Ovary (tissue), 9 donors: ENCODE measurements around the gene SHISA3. TPM values are rescaled to one million over a fixed set of nuclear protein-coding genes. Genes with fewer than 3 reads are reported as not detected.

Experiments
- DNase-seq, 5 donors: peaks; one replicate each; pipeline ENCODE4 v3.0.0-alpha.2; 2019 to 2020
- H3K27ac ChIP-seq, 2 donors: fragments of 200-600 bp; one replicate each; pipeline versions ENCODE4 v1.5.1 to v1.8.0; 2019 to 2022
- H3K27me3 ChIP-seq: fragments of 200-600 bp; one replicate; pipeline ENCODE4 v1.8.0; 2022
- H3K36me3 ChIP-seq: fragments of 200-600 bp; sonication (generic); one replicate; pipeline ENCODE4 v1.5.1; 2019
- H3K4me1 ChIP-seq: one replicate; pipeline ENCODE4 v1.8.1; 2013; ENCODE audit warnings: mild to moderate bottlenecking, moderate library complexity; ENCODE audit not compliant: insufficient read depth
- H3K4me3 ChIP-seq: fragments of 200-600 bp; sonication (generic); one replicate; pipeline ENCODE4 v1.5.1; 2017
- H3K9me3 ChIP-seq, 2 donors: fragments of 200-600 bp in 1 of 2; sonication (generic) in 1 of 2; one replicate each; pipeline versions ENCODE4 v1.5.1 to v1.8.1; 2013 to 2019; ENCODE audit warnings: mild to moderate bottlenecking in 1 of 2, moderate library complexity in 1 of 2
- EP300 ChIP-seq: sonication (generic); formaldehyde crosslinking; IDR thresholded peaks from one replicate; pipeline ENCODE4 v1.6.1; 2017; ENCODE audit warnings: antibody characterized with exemption
- POLR2A ChIP-seq: fragments of 450-650 bp; IDR thresholded peaks from one replicate; pipeline ENCODE4 v1.6.1; 2017; ENCODE audit warnings: antibody characterized with exemption, mild to moderate bottlenecking, moderate library complexity
- WGBS, 3 donors: extraction: QIAGEN DNeasy Blood & Tissue Kit in 1 of 3; methylation state at CpG; one replicate each; pipeline versions ENCODE4 v1.1.5 to v1.1.7; 2013 to 2017; 5-methylcytosine and 5-hydroxymethylcytosine counted together
- intact Hi-C, 4 donors: fragments of 100-400 bp; cut with DNase I; formaldehyde crosslinking; loops; one replicate each; pipeline versions ENCODE4 v1.11.0 to v1.15.1; 2022 to 2023
- polyA plus RNA-seq, 2 donors: library from polyadenylated mRNA; stranded (reverse); fragments of 200-250 nt in 1 of 2; fragments of 350-450 nt in 1 of 2; fragmentation: Illumina TruSeq in 1 of 2; extraction: RNeasy Lipid Tissue Mini Kit (QIAGEN cat#74804) in 1 of 2; gene quantifications; one replicate each; pipeline ENCODE4 v1.2.3, GENCODE V29; 2013 to 2014
- total RNA-seq, 7 donors: library from RNA; depleted of rRNA in 2 of 7; stranded (reverse); fragments of >200 nt in 2 of 7; fragmentation: NEBNext Ultra II Directional in 3 of 7; extraction: Animal tissue kit (Norgen Biotek cat#: 25700) in 3 of 7; gene quantifications; one replicate each; pipeline versions ENCODE4 v1.1.0 to v1.2.4, GENCODE V29; 2016 to 2023
- TF ChIP-seq, protein P1 (sequence below), 3 donors: fragments of 450-650 bp in 2 of 3; fragments of 200-600 bp in 1 of 3; IDR thresholded peaks; one replicate each; pipeline versions ENCODE4 v1.5.1 to v1.8.0; 2016 to 2022; ENCODE audit warnings: antibody characterized with exemption in 3 of 3, mild to moderate bottlenecking in 1 of 3
- donor health status: DM: no; HTN: no; CAD: no; lungs with moderate emphysema.
- donor health status: DM: no; HTN: no; CAD: no.
- donor health status: Bipolar disorder and iron deficiency.
- donor health status: DM: yes; HTN: yes; CAD: no.
- donor health status: DM: no; HTN: no; CAD: no.
- donor health status: DM: yes; HTN: yes; CAD: no.

The SHISA3 gene
- total and polyA plus RNA-seq, 9 donors: 0.21 to 2.5 (median 0.46) TPM; not detected in 2

DNA sequence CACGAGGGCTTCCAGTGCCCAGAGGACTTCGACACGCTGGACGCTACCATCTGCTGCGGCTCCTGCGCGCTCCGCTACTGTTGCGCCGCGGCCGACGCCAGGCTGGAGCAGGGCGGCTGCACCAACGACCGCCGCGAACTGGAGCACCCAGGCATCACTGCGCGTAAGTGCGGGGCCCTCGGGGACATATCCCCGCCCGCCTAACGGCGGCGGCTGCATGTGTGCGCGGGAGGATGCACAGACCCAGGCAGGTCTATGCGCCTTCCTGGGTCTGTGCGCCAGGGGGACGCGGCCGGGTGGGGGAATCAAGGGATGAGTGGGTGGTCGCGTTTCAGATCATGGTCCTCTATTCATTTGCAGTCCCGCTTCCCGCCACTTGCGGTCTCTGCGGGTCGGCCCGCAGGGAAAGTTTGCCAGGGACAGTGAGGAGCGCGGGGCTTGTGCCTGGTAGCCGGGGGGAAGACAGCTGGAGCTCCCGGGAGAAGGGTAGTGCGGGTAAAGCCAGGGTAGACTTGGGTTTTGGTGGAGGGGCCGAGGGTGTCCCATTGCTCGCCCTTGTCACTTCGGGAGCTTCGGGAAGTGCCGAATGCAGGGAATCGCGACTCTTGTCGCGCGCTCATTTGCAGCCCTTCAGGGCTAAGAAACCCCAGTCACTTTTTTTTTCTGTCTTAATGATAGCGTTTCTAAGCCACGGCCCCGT lies 1.0 kb downstream of the SHISA3 start:
- TF ChIP-seq, protein P1, sequence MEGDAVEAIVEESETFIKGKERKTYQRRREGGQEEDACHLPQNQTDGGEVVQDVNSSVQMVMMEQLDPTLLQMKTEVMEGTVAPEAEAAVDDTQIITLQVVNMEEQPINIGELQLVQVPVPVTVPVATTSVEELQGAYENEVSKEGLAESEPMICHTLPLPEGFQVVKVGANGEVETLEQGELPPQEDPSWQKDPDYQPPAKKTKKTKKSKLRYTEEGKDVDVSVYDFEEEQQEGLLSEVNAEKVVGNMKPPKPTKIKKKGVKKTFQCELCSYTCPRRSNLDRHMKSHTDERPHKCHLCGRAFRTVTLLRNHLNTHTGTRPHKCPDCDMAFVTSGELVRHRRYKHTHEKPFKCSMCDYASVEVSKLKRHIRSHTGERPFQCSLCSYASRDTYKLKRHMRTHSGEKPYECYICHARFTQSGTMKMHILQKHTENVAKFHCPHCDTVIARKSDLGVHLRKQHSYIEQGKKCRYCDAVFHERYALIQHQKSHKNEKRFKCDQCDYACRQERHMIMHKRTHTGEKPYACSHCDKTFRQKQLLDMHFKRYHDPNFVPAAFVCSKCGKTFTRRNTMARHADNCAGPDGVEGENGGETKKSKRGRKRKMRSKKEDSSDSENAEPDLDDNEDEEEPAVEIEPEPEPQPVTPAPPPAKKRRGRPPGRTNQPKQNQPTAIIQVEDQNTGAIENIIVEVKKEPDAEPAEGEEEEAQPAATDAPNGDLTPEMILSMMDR (IDR thresholded peaks at IDR 0.05): no peak
- no peak for TF ChIP-seq POLR2A
- TF ChIP-seq EP300: no peak
- peaks cover 2% of the 10 kb centered on the region for H3K4me1 ChIP-seq
- no peak for DNase-seq
- no peaks in the 10 kb centered on the region for H3K9me3 ChIP-seq
- no peak overlapping the region for H3K4me3 ChIP-seq
- no peaks in the 10 kb centered on the region for H3K27me3 ChIP-seq
- WGBS, 3 donors: 1% methylated on average over 55 to 60 of the region's 60 CpGs
- intact Hi-C loops: no loop called here
- H3K27ac ChIP-seq: no peak overlapping the region
- H3K36me3 ChIP-seq: no peaks in the 10 kb centered on the region

DNA sequence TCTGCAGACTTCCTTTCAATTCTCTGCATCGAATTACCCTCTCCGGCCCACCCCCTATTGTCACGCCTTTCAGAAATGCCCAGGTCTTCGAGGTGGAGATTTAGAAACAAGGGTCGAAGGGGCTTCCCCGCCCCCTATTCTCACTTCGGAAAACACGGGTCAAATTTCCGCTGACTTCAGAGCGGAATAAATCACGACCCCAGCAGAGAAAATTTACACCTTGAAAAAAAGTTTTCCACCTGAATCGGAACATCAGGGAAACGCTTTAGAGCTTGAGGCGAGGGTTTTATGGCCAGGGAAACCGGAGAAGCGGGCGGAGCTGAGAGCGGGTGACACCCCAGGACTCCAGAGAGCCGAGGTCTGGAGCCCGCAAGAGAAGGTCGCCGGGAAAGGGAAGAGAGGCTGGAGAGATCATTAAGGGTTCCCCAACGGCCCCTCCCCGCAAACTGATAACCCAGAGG lies 1.6 kb downstream of the SHISA3 start:
- intact Hi-C loops: no loop called here
- no peak overlapping the region for H3K4me3 ChIP-seq
- WGBS, 3 donors: 5 to 13% (median 9%) methylated on average over 24 of the region's 24 CpGs
- H3K36me3 ChIP-seq: no peaks in the 10 kb centered on the region
- no peaks in the 10 kb centered on the region for H3K27me3 ChIP-seq
- DNase-seq: no peak
- H3K27ac ChIP-seq: no peak overlapping the region
- H3K9me3 ChIP-seq: no peaks in the 10 kb centered on the region
- TF ChIP-seq POLR2A (no peak), EP300 (no peak)
- TF ChIP-seq, protein P1 (IDR thresholded peaks at IDR 0.05): no peak
- H3K4me1 ChIP-seq: peaks cover 2% of the 10 kb centered on the region

DNA sequence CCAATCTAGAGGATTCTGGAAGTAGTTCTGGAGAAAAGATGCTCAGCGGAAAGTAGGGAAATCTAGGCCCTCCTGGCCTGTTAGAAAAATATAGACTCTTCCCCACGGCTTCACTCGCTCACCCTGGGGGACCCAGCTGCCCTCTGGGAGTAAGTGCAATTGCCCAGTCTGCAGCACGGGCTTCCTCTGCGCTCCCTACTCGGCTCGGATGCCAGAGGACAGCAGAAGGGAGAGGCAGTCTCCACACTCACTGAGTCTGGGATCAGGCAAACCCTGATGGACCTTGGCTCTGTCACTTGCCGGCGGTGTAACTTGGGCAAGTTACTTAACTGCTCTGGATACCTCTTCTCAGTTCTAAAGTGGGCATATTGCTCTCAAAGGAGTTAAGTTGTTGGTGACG lies 2.1 kb downstream of the SHISA3 start:
- H3K36me3 ChIP-seq: no peaks in the 10 kb centered on the region
- peaks cover 2% of the 10 kb centered on the region for H3K4me1 ChIP-seq
- no peaks in the 10 kb centered on the region for H3K9me3 ChIP-seq
- H3K27me3 ChIP-seq: no peaks in the 10 kb centered on the region
- no peak for DNase-seq
- H3K4me3 ChIP-seq: no peak overlapping the region
- intact Hi-C loops: no loop called here
- no peak overlapping the region for H3K27ac ChIP-seq
- WGBS, 3 donors: 17 to 46% (median 28%) methylated on average over 10 of the region's 10 CpGs
- TF ChIP-seq EP300: no peak
- no peak for TF ChIP-seq POLR2A
- TF ChIP-seq, protein P1 (IDR thresholded peaks at IDR 0.05): no peak

DNA sequence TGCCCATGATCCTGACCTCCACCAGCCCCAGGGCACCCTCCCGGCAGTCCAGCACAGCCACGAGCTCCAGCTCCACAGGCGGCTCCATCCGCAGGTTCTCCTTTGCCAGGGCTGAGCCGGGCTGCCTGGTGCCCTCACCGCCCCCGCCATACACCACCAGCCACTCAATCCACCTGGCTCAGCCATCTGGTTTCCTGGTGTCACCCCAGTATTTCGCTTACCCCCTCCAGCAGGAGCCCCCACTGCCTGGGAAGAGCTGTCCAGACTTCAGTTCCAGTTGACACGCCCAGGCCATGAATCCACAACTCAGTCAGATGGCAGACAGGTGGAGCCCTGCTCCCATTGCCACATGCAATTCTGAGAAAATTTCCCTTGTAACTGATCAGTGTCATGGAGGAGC lies 3.9 kb downstream of the SHISA3 start:
- TF ChIP-seq EP300: no peak
- no peak for TF ChIP-seq POLR2A
- TF ChIP-seq, protein P1 (IDR thresholded peaks at IDR 0.05): no peak
- H3K36me3 ChIP-seq: no peaks in the 10 kb centered on the region
- H3K27ac ChIP-seq: no peak overlapping the region
- peaks cover 2% of the 10 kb centered on the region for H3K4me1 ChIP-seq
- H3K9me3 ChIP-seq: no peaks in the 10 kb centered on the region
- WGBS, 3 donors: 68 to 89% (median 81%) methylated on average over 9 of the region's 9 CpGs
- no peaks in the 10 kb centered on the region for H3K27me3 ChIP-seq
- intact Hi-C loops: no loop called here
- H3K4me3 ChIP-seq: no peak overlapping the region
- DNase-seq: no peak
